ENCODE measurements around the gene RAB3GAP1.
"Not testable (repeated sequence)": the region's sequence is repeated elsewhere in the genome, so short reads cannot be mapped to it uniquely, and the experiment has no call there.

The RAB3GAP1 gene

GRCh38 chr2:135056790-135057189 is 4.7 kb downstream of the RAB3GAP1 start:
- no peak for DNase-seq

DNA sequence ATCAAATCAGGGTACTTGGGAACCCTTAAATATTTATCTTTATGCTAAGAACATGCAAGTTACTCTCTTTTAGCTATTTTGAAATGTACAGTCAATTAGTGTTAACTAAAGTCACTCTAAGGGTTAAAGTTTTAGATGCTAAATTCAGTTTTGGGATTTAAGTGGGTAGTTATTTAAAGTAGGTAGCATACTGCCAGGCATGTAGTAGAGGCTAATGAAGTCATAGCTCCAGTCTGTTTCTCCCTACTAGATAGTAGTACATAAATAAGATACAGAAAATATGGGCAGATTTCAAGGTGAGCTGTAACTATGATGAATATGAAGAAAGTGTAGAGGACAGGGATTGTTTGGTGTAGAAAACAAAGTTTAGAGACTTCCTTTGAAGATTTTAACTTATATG is 7.5 kb downstream of the RAB3GAP1 start:
- DNase-seq = no peak

DNA sequence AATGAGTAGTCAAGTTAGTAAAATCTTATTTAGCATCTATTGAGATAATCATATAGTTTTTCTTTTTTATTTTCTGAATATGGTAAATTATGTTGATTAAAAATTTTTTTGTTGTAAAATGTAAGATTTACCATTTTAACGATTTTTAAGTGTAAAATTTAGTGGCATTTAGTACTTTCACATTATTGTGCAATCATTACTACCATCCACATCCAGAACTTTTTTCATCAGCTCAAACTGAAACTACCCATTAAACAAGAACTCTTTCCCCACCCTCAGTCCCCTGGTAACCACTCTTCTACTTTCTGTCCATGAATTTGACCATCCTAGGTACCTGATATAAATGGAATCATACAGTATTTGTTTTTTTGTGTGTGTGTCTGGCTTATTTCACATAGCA is 11.1 kb downstream of the RAB3GAP1 start:
- no peak for DNase-seq

DNA sequence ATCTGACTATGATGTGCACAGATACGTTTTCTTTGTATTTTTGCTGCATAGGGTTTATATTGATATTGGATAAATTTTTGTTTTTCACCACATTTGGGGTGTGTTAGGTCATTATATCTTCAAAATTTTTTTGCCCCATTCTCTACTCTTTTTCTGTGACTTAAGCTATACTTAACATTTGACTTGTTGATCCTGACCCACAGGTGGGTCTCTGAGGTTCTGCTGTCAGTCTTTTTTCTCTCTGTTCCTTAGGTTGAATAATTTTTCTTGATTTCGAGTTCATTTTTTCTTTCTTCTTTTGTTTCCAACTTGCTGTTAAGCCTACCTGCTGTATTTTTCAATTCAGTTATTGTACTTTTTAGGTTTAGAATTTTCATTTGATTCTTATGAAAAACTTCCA is 12.1 kb downstream of the RAB3GAP1 start:
- DNase-seq = no peak

- no peak for DNase-seq
Observed at GRCh38 chr2:135066710-135067109, 14.6 kb downstream of the RAB3GAP1 start.

- no peak for DNase-seq
Observed at GRCh38 chr2:135072125-135072997, 20.3 kb downstream of the RAB3GAP1 start.

DNA sequence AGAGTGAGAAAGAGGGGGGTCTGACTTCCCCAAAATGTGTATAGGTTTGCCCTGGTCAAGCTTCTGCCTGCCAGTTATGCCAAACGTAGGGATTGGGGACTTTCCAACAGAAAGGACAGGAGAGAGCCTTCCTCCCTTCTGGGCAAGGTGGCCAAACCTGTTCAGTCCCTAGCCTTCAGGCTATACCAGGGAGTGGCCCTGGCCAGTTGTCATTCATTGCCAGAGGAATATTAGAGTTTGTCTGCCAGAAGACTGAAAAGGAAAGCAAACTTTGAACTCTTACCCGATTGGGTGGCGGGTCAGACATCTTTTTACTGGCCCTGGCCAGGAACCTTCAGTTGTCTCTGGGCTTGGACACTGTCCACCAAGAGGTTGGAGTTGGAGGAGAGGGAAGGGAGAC is 22.1 kb downstream of the RAB3GAP1 start:
- no peak for DNase-seq

DNA sequence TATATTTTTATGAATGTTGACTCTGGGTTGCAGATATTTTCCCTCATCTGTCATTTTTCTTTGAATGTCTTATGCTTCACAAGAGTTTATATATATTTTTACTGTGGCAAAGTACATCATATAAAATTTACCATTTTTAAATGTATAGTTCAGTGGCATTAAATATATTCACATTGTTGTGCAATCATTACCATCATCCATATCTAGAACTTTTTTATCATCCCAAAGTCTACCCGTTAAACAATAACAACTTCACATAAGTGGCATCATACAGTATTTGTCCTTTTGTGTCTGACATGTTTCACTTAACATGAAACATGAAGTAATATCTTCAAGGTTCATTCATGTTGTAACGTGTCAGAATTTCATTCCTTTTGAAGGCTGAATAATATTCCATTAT is 24.5 kb downstream of the RAB3GAP1 start:
- DNase-seq = no peak

DNA sequence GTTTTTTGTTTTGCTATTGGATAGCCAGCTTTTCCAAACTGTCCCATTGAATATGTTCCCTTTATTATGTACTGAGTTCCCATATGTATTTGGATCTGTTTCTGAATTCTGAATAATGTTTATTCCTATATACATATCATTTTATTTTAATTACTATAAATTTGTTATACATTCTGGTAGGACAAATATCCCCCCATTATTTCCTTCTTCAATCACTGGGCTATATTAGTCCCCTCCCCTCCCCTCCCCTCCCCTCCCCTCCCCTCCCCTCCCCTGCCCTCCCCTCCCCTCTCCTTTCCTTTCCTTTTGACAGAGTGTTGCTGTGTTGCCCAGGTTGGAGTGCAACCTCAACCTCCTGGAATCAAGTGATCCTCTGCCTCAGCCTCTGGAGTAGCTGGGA is 26.3 kb downstream of the RAB3GAP1 start:
- DNase-seq = no peak

DNA sequence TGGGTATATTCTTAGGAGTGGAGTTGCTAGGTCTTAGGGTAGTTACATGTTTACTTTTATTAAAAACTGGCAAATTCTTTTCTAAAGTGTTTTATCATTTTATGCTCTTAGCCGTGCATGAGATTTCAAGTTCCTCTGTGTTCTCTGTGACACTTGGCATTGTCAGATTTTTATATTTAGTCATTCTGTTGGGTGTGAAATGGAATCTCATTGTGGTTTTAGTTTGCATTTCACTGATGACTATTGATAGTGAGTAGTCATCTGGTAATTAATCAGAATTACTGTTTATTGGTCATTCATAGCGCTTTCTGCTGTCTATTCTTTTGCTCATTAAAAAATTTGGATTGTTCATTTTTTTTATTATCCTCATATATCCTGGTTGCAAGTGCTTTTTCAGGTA is 34.1 kb downstream of the RAB3GAP1 start:
- no peak for DNase-seq

GRCh38 chr2:135089597-135089996 is 37.5 kb downstream of the RAB3GAP1 start:
- DNase-seq = not testable (repeated sequence)

DNA sequence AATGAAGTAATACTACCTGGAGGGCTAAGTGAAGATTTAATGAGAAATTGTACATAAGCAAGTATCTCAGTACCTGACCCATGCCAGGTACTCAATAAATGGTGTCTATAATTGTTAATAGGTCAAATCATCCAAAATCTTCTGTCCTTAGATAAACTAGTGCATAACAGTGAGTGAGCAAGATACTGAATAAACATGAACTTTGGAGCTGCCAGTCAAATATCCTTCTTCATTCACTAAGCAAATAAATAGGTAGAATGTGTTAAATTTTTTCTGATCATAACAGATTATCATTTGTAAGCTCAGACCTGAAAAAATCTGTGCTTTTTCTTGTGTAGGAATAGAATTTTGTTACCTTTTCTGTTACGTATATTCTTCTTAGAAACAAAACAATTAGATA is 39.6 kb downstream of the RAB3GAP1 start:
- no peak for DNase-seq

DNA sequence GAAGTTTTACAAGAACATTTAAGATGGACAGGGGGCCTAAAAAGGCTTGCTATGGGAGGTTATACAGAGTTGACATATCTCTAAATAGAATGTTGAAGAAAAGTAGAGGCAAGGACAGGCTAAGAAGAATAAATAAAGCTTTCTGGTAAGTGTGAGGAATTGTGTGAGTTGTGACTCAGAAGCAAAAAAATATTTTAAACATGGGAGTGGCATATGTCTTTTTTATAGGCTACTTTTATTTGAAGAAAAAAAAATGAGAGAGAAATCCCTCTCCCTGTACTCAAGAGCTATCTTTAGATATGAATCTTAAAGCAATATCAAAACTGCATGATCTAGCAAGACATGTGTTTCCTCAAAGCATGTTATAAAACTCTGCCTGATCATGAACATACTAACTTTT is 41.1 kb downstream of the RAB3GAP1 start:
- DNase-seq = no peak

- DNase-seq = no peak
Observed at GRCh38 chr2:135093670-135094330, 41.7 kb downstream of the RAB3GAP1 start.

DNA sequence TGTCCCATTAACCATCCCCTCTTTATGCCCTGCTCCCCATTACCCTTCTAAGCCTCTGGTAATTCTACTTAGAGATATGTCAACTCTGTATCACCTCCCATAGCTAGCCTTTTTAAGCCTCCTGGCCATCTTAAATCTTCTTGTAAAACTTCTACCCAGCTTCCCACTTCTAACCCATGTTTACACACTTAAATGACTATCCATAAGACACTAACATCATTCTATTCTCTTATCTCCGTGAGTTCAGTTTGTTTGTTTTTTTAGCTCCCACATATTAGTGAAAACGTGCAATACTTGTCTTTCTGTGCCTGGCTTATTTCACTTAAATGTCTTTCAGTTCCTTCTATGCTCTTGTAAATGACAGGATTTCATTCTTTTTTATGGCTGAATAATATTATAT is 42.4 kb downstream of the RAB3GAP1 start:
- DNase-seq = no peak

GRCh38 chr2:135095591-135095990 is 43.5 kb downstream of the RAB3GAP1 start:
- no peak for DNase-seq

GRCh38 chr2:135096665-135097446 is 44.8 kb downstream of the RAB3GAP1 start:
- no peak for DNase-seq

DNA sequence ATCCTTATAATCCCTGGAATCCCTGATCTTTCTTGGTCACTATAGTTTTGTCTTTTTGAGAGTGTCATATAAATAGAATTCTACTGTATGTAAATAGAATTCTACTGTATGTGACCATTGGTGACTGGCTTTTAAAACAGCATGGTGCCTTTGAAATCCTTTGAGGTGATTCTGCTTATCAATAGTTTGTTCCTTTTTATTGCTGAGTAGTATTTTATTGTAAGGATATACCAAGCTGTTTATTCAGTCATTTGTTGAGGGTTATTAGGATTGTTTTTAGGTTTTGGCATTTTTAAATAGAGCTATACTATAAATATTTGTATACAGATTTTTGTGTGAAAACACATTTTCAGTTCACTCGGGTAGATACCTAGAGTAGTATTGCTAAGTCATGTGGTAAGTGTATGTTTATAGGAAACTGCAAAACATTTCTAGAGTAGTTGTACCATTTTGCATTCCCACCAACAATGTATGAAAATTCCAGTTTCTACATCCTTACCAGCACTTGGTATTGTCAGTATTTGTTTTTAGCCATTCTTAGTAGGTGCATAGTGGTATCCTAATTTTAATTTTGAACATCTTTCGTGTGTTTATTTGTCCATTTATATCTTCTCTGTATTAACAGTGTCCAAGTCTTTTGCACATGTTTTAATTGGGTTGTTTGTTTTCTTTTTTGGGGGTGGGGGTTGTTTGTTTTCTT is 45.6 kb downstream of the RAB3GAP1 start:
- no peak for DNase-seq

GRCh38 chr2:135099802-135100483 is 47.9 kb downstream of the RAB3GAP1 start:
- no peak for DNase-seq

DNA sequence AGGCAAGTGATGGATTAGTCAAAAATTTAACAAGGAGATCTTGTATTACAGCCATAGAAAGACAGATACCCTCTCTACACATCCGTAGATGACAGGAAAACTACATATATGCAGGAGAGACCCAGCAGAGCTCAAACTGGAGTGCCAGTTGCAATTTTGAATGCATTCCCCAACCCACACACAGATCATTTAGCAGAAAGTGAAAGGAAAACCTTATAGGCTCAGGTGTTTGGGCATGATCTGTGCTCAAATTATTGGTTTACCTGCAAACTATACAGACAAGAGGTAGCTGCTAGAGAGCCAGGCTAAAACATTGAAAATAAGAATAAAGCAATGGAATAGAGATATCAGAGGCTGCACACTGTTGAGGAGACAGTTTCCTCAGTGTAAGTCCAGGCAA is 51.8 kb downstream of the RAB3GAP1 start:
- no peak for DNase-seq

- not testable (repeated sequence) for DNase-seq
Observed at GRCh38 chr2:135105513-135106316, 53.6 kb downstream of the RAB3GAP1 start.

DNA sequence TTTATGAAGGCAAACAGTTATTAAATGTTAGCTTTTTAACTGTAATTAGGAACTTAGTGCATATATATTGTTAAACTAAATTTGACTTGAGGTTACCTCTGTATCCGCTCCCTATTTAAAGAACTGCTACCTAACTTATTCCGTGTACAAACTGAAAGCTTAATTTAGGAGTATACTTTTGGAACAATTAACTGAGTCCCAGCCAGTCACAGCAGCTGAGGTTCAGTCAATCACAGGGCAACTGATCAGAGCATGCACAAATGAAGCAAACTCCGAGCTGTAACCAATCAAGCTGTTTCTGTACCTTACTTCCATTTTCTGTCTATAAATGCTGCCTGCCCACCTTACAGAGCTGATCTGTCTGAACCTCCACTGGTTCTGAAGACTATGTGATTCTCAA is 61.2 kb downstream of the RAB3GAP1 start:
- no peak for DNase-seq
